Measurements from ENCODE around the gene ZDHHC11.
A peak's percentile ranks its signal among the peaks of the same experiment; 100 is the strongest.

ZDHHC11 gene

GRCh38 chr5:885529-885928 is 34.7 kb upstream of the ZDHHC11 start:
- no peak for DNase-seq (ENCODE audit: low spot score)
- CTCF ChIA-PET = no interaction called here

DNA sequence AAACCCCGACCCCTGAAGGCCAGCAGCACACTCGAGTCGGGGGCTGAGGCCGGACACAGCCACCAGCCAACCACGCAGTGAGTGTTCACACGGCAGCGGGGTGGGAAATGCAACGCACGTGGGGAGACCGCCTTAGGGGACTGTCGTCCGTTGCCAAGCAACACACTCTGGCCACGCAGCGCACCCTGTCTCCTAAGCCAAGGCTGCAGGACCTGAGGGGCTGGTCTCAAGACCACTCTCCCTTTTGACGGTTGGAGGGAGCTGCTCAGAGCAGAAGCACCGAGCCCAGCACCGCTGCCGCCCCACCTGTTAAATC is 34.3 kb upstream of the ZDHHC11 start:
- DNase-seq (ENCODE audit: low spot score) = no peak
- ChIA-PET POLR2A (ENCODE audit: low non-redundant PET) (no interaction called here), CTCF (no interaction called here)
- TF ChIP-seq CTCF (conservative IDR thresholded peaks at IDR 0.05; ENCODE audit: low read depth) = no peak
- H3K27ac ChIP-seq = peak overlapping the region; percentile 56

More at GRCh38 chr5:885529-885928, 34.7 kb upstream of the ZDHHC11 start:
- H3K27ac ChIP-seq = no peak overlapping the region
- POLR2A ChIA-PET (ENCODE audit: low non-redundant PET) = no interaction called here
- TF ChIP-seq CTCF (conservative IDR thresholded peaks at IDR 0.05; ENCODE audit: low read depth) = no peak

DNA sequence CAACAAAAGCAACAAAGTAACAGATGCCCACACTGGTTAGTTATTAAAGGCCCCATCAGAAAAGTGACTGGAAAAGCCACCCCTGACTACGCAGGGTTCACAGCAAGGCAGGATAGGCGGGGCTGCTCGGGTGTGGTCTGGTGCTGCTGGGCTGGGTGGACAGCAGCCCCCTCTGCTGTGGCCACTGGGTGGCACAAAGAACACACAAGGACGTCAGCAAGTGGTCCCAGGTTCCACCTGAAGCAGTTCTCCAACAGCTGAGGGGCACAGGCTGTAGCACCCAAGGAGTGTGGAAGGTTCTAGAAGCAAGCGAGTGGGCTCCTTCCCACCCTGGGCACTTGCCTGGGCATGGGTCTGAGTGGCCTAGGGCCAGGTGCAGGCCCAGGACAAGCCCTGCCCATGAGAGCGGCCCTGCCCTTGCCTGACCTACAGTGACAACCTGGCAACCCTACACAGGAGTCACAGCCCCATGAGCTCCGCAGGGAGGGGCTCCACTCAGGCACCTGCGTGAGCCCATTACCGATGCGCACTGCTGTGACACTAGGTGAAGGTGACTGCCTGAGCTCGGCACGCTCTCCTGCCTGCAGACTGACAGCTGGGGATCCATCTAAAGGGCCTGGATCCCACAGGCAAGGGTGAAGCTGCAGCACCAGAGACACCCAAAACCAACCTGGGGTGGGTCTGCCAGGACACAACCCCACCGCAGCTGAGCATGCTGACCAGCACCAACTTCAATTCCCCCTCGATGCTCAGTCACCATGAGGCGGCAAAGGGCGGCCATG is 33.8 kb upstream of the ZDHHC11 start:
- POLR2A ChIA-PET (ENCODE audit: low non-redundant PET) = no interaction called here
- no peak for DNase-seq (ENCODE audit: low spot score)
- CTCF ChIA-PET = no interaction called here

DNA sequence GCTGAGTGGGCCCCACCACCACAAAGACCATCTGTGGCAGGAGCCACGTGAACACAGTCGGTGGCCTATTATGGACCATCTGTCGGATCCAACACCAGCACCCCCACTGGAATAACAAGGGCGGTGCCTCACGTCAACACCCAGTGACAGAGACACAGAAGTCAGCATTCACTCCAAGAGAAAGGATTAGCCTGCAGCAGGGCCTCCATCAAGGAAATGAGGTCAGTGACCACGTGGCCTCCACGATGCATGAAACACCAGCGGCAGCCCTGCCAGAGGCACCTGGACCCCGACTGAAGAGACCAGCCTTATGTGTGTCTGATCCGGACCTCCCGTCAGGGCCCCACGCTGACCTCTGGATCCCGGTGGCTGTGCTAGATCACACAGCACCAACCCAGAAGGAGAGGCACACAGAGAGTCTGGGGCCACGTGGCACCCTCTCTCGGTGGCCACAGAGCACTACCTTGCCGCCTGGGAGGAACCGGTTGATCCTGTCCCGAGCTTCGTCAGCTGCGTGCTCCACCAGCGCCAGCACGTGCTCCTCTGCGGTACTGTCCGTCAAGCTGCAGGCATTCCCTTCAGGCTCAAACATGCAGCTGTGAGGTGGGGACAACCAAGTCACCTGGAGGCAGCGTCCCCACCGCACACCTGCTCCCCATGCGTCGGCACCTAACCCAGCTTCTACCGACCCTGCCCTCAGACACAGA is 32.8 kb upstream of the ZDHHC11 start:
- TF ChIP-seq CTCF (conservative IDR thresholded peaks at IDR 0.05; ENCODE audit: low read depth) = no peak
- H3K27ac ChIP-seq = peak overlapping the region; percentile 56; the same call in 1 of the 2 replicates
- POLR2A ChIA-PET (ENCODE audit: low non-redundant PET) = no interaction called here
- no peak for DNase-seq (ENCODE audit: low spot score)
- CTCF ChIA-PET = no interaction called here

More for the DNA sequence above, 33.8 kb upstream of the ZDHHC11 start:
- H3K27ac ChIP-seq = peak overlapping the region; percentile 56
- TF ChIP-seq CTCF (conservative IDR thresholded peaks at IDR 0.05; ENCODE audit: low read depth) = no peak

GRCh38 chr5:882253-883183 is 31.7 kb upstream of the ZDHHC11 start:
- ChIA-PET POLR2A (ENCODE audit: low non-redundant PET) (no interaction called here), CTCF (no interaction called here)
- no peak for DNase-seq (ENCODE audit: low spot score)
- TF ChIP-seq CTCF (conservative IDR thresholded peaks at IDR 0.05; ENCODE audit: low read depth) = no peak
- peak overlapping the region; percentile 18; the same call in 1 of the 2 replicates for H3K27ac ChIP-seq

DNA sequence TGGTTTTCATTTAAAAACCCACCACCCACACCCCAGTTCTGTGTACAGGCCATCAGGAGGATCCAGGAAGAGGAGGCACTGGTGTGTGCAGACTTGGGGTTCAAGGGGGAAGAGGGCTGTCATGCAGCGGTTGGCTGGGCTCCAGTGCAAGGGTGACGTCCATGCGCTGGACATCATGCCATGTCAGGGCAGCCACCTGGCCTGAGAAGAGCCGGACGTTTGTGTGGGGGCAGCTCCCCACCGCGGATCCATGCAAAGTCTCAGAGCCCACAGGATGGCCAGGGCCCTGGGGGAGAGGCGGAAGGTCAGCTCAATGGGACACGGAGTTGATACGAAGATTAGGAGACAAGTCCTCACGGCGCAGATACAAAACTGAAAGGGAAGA is 30.8 kb upstream of the ZDHHC11 start:
- POLR2A ChIA-PET (ENCODE audit: low non-redundant PET) = no interaction called here
- no peak for DNase-seq (ENCODE audit: low spot score)
- TF ChIP-seq CTCF (conservative IDR thresholded peaks at IDR 0.05; ENCODE audit: low read depth) = no peak
- CTCF ChIA-PET = no interaction called here
- no peak overlapping the region for H3K27ac ChIP-seq
